Astrocyte (in vitro differentiated cells and primary cell): ENCODE data around the gene HSF2BP. TPM values are rescaled to one million over a fixed set of nuclear protein-coding genes. Genes with fewer than 3 reads are reported as not detected.
A peak's percentile ranks its signal among the peaks of the same experiment; 100 is the strongest.
"Not testable (repeated sequence)": the region's sequence is repeated elsewhere in the genome, so short reads cannot be mapped to it uniquely, and the experiment has no call there.

Experiments used
- DNase-seq: peaks from one replicate; pipeline ENCODE4 v3.0.0-alpha.2; 2010; ENCODE audit warnings: low read depth
- FAIRE-seq: peaks from 2 replicates; lab custom pipeline; 2011; peaks lifted over from hg19 to GRCh38; lab: Jason Lieb, UNC
- H2AFZ ChIP-seq: 2 replicates; pipeline ENCODE4 v1.6.0; 2012; ENCODE audit warnings: low read depth, low read length, inconsistent platforms
- H3K27ac ChIP-seq: 2 replicates; pipeline ENCODE4 v1.5.1; 2011; ENCODE audit warnings: low read depth, low read length, inconsistent platforms
- H3K27me3 ChIP-seq: 2 replicates; pipeline ENCODE4 v1.6.0; 2011; ENCODE audit warnings: low read length, inconsistent platforms; ENCODE audit not compliant: insufficient read depth
- H3K36me3 ChIP-seq: 2 replicates; pipeline ENCODE4 v1.5.1; 2011; ENCODE audit warnings: low read length, inconsistent platforms; ENCODE audit not compliant: insufficient read depth
- H3K4me1 ChIP-seq: 2 replicates; pipeline ENCODE4 v1.5.1; 2011; ENCODE audit warnings: low read length, inconsistent platforms; ENCODE audit not compliant: insufficient read depth
- H3K4me2 ChIP-seq: 2 replicates; pipeline ENCODE4 v1.6.0; 2012; ENCODE audit warnings: low read length, inconsistent platforms
- H3K4me3 ChIP-seq: 2 replicates; pipeline ENCODE4 v1.5.1; 2011; ENCODE audit warnings: low read depth, mild to moderate bottlenecking, low read length, inconsistent platforms; ENCODE audit not compliant: insufficient read depth
- H3K79me2 ChIP-seq: 2 replicates; pipeline ENCODE4 v1.6.0; 2012; ENCODE audit warnings: mild to moderate bottlenecking, low read length, inconsistent platforms; ENCODE audit not compliant: insufficient read depth
- H3K9ac ChIP-seq: 2 replicates; pipeline ENCODE4 v1.6.0; 2012; ENCODE audit warnings: mild to moderate bottlenecking, low read length, inconsistent platforms
- H3K9me3 ChIP-seq: 2 replicates; pipeline ENCODE4 v1.5.1; 2012; ENCODE audit warnings: low read depth, mild to moderate bottlenecking, low read length, inconsistent platforms; ENCODE audit not compliant: insufficient read depth
- H4K20me1 ChIP-seq: 2 replicates; pipeline ENCODE4 v1.6.0; 2012; ENCODE audit warnings: low read length, inconsistent platforms; ENCODE audit not compliant: insufficient read depth
- H3K27ac Mint-ChIP-seq: one replicate; pipeline ENCODE4 v1.8.0; 2021; ENCODE audit warnings: mild to moderate bottlenecking, mixed read lengths; ENCODE audit not compliant: unreplicated experiment
- H3K27me3 Mint-ChIP-seq: one replicate; pipeline ENCODE4 v1.8.0; 2021; ENCODE audit warnings: low read depth, mixed read lengths; ENCODE audit not compliant: unreplicated experiment
- H3K36me3 Mint-ChIP-seq: one replicate; pipeline ENCODE4 v1.8.0; 2021; ENCODE audit warnings: low read depth, mixed read lengths; ENCODE audit not compliant: unreplicated experiment
- H3K4me1 Mint-ChIP-seq: one replicate; pipeline ENCODE4 v1.8.0; 2021; ENCODE audit warnings: low read depth, mixed read lengths; ENCODE audit not compliant: unreplicated experiment
- H3K4me3 Mint-ChIP-seq: one replicate; pipeline ENCODE4 v1.8.0; 2021; ENCODE audit warnings: mild to moderate bottlenecking, moderate library complexity, mixed read lengths; ENCODE audit not compliant: unreplicated experiment
- H3K9me3 Mint-ChIP-seq: one replicate; pipeline ENCODE4 v1.8.0; 2021; ENCODE audit warnings: mild to moderate bottlenecking, mixed read lengths; ENCODE audit not compliant: unreplicated experiment
- EZH2 ChIP-seq: IDR thresholded peaks from 2 replicates; pipeline ENCODE4 v1.6.1; 2012; ENCODE audit warnings: mild to moderate bottlenecking, low read length, inconsistent platforms; ENCODE audit not compliant: insufficient read depth
- total RNA-seq: library from RNA; stranded (reverse); gene quantifications from 2 replicates; pipeline ENCODE4 v1.2.1, GENCODE V29; 2021
- TF ChIP-seq, protein P1 (sequence below): IDR thresholded peaks from 2 replicates; pipeline ENCODE4 v1.5.1; 2011; ENCODE audit warnings: low read depth, mild to moderate bottlenecking, inconsistent platforms, low read length, moderate library complexity; ENCODE audit not compliant: insufficient read depth

HSF2BP gene
- total RNA-seq, 1 donor from 2014 or later: 3.2 TPM

GRCh38 chr21:43701936-43702784 lies 42.9 kb upstream of the HSF2BP start:
- Histone ChIP-seq H3K27me3 (no peaks in the 10 kb centered on the region), H3K4me2 (peak overlapping the region; percentile 73), H3K9me3 (no peaks in the 10 kb centered on the region), H2AFZ (peak overlapping the region; percentile 52), H3K79me2 (no peaks in the 10 kb centered on the region), H3K36me3 (no peaks in the 10 kb centered on the region), H4K20me1 (no peaks in the 10 kb centered on the region), H3K9ac (no peak overlapping the region), H3K4me1 (peaks cover 12% of the 10 kb centered on the region), H3K4me3 (no peak overlapping the region), H3K27ac (no peak overlapping the region)
- Mint-ChIP-seq H3K27ac (peak overlapping the region; percentile 12), H3K36me3 (peaks cover 4% of the 10 kb centered on the region), H3K9me3 (no peaks in the 10 kb centered on the region), H3K4me3 (no peak overlapping the region), H3K27me3 (peaks cover 2% of the 10 kb centered on the region), H3K4me1 (peaks cover 19% of the 10 kb centered on the region)
- TF ChIP-seq EZH2: no peak
- TF ChIP-seq, protein P1, sequence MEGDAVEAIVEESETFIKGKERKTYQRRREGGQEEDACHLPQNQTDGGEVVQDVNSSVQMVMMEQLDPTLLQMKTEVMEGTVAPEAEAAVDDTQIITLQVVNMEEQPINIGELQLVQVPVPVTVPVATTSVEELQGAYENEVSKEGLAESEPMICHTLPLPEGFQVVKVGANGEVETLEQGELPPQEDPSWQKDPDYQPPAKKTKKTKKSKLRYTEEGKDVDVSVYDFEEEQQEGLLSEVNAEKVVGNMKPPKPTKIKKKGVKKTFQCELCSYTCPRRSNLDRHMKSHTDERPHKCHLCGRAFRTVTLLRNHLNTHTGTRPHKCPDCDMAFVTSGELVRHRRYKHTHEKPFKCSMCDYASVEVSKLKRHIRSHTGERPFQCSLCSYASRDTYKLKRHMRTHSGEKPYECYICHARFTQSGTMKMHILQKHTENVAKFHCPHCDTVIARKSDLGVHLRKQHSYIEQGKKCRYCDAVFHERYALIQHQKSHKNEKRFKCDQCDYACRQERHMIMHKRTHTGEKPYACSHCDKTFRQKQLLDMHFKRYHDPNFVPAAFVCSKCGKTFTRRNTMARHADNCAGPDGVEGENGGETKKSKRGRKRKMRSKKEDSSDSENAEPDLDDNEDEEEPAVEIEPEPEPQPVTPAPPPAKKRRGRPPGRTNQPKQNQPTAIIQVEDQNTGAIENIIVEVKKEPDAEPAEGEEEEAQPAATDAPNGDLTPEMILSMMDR: no peak
- DNase-seq (no peak), FAIRE-seq (no peak)

DNA sequence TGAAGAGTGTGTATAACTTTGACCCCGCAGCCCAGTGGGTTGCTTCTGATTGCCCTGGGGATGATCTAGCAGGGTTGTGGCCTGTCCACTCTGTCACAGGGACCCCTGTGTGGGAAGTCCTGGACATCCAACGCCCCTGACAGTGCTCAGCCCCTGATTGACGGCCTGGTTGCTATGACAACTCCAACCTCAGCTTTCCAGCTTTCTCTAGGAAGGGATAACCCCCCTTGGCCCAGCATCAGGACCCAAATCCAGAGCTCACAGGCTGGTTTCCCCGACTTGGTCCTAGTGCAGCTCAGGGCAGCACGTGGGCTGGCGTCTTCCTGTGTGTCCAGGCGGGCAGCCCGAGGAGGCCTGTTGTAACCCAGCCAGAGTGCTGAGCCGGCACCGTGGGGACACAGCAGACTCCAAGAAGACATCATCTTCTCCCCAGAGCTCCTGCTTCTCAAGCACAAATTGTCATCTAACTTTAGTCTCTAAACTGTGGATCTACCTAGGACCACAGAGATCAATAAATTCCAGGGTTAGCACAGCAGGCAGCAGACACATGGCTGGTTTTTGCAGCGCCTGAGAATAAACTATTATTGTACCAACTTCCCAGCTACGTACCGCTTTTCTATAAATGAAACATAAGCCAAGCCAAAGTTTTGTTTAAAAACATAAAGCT lies 40.8 kb upstream of the HSF2BP start:
- Mint-ChIP-seq H3K27ac (peak overlapping the region; percentile 18), H3K36me3 (peaks cover 9% of the 10 kb centered on the region), H3K4me3 (no peak overlapping the region), H3K9me3 (no peaks in the 10 kb centered on the region), H3K27me3 (peaks cover 2% of the 10 kb centered on the region), H3K4me1 (peaks cover 19% of the 10 kb centered on the region)
- Histone ChIP-seq H3K4me3 (no peak overlapping the region), H3K4me2 (no peak overlapping the region), H3K27ac (no peak overlapping the region), H3K27me3 (no peaks in the 10 kb centered on the region), H3K9me3 (no peaks in the 10 kb centered on the region), H4K20me1 (no peaks in the 10 kb centered on the region), H3K36me3 (peaks cover 6% of the 10 kb centered on the region), H2AFZ (no peak overlapping the region), H3K9ac (no peak overlapping the region), H3K4me1 (peaks cover 12% of the 10 kb centered on the region), H3K79me2 (no peaks in the 10 kb centered on the region)
- FAIRE-seq: no peak
- DNase-seq: no peak
- TF ChIP-seq EZH2: no peak
- TF ChIP-seq, protein P1: no peak

DNA sequence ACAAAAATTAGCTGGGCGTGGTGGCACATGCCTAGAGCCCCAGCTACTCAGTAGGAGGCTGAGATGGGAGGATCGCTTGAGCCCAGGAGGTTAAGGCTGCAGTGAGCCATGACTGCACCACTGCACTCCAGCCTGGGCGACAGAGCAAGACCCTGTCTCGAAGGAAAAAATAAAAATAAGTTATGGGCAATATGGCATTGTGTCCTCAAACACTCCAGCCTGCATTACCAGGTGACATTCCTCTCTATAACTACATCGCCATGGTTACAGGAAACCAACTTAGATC lies 40.1 kb upstream of the HSF2BP start:
- not testable (repeated sequence) for FAIRE-seq, H4K20me1 ChIP-seq, H2AFZ ChIP-seq, H3K79me2 ChIP-seq, H3K27me3 Mint-ChIP-seq, H3K4me2 ChIP-seq, DNase-seq, H3K9me3 Mint-ChIP-seq, H3K27ac ChIP-seq, H3K9ac ChIP-seq, H3K36me3 ChIP-seq, H3K27ac Mint-ChIP-seq, H3K27me3 ChIP-seq, H3K4me3 Mint-ChIP-seq, H3K4me3 ChIP-seq, H3K36me3 Mint-ChIP-seq, H3K9me3 ChIP-seq
- peaks cover 19% of the 10 kb centered on the region for H3K4me1 Mint-ChIP-seq
- peaks cover 12% of the 10 kb centered on the region for H3K4me1 ChIP-seq
